Astrocyte (in vitro differentiated cells and primary cell): ENCODE data around the gene GPATCH4. TPM values are rescaled to one million over a fixed set of nuclear protein-coding genes. Genes with fewer than 3 reads are reported as not detected.

Experiments
- DNase-seq: peaks from one replicate; pipeline ENCODE4 v3.0.0-alpha.2; 2010; ENCODE audit warnings: low read depth
- FAIRE-seq: peaks from 2 replicates; lab custom pipeline; 2011; peaks lifted over from hg19 to GRCh38; lab: Jason Lieb, UNC
- H2AFZ ChIP-seq: 2 replicates; pipeline ENCODE4 v1.6.0; 2012; ENCODE audit warnings: low read depth, low read length, inconsistent platforms
- H3K27ac ChIP-seq: 2 replicates; pipeline ENCODE4 v1.5.1; 2011; ENCODE audit warnings: low read depth, low read length, inconsistent platforms
- H3K27me3 ChIP-seq: 2 replicates; pipeline ENCODE4 v1.6.0; 2011; ENCODE audit warnings: low read length, inconsistent platforms; ENCODE audit not compliant: insufficient read depth
- H3K36me3 ChIP-seq: 2 replicates; pipeline ENCODE4 v1.5.1; 2011; ENCODE audit warnings: low read length, inconsistent platforms; ENCODE audit not compliant: insufficient read depth
- H3K4me1 ChIP-seq: 2 replicates; pipeline ENCODE4 v1.5.1; 2011; ENCODE audit warnings: low read length, inconsistent platforms; ENCODE audit not compliant: insufficient read depth
- H3K4me2 ChIP-seq: 2 replicates; pipeline ENCODE4 v1.6.0; 2012; ENCODE audit warnings: low read length, inconsistent platforms
- H3K4me3 ChIP-seq: 2 replicates; pipeline ENCODE4 v1.5.1; 2011; ENCODE audit warnings: low read depth, mild to moderate bottlenecking, low read length, inconsistent platforms; ENCODE audit not compliant: insufficient read depth
- H3K79me2 ChIP-seq: 2 replicates; pipeline ENCODE4 v1.6.0; 2012; ENCODE audit warnings: mild to moderate bottlenecking, low read length, inconsistent platforms; ENCODE audit not compliant: insufficient read depth
- H3K9ac ChIP-seq: 2 replicates; pipeline ENCODE4 v1.6.0; 2012; ENCODE audit warnings: mild to moderate bottlenecking, low read length, inconsistent platforms
- H3K9me3 ChIP-seq: 2 replicates; pipeline ENCODE4 v1.5.1; 2012; ENCODE audit warnings: low read depth, mild to moderate bottlenecking, low read length, inconsistent platforms; ENCODE audit not compliant: insufficient read depth
- H4K20me1 ChIP-seq: 2 replicates; pipeline ENCODE4 v1.6.0; 2012; ENCODE audit warnings: low read length, inconsistent platforms; ENCODE audit not compliant: insufficient read depth
- H3K27ac Mint-ChIP-seq: one replicate; pipeline ENCODE4 v1.8.0; 2021; ENCODE audit warnings: mild to moderate bottlenecking, mixed read lengths; ENCODE audit not compliant: unreplicated experiment
- H3K27me3 Mint-ChIP-seq: one replicate; pipeline ENCODE4 v1.8.0; 2021; ENCODE audit warnings: low read depth, mixed read lengths; ENCODE audit not compliant: unreplicated experiment
- H3K36me3 Mint-ChIP-seq: one replicate; pipeline ENCODE4 v1.8.0; 2021; ENCODE audit warnings: low read depth, mixed read lengths; ENCODE audit not compliant: unreplicated experiment
- H3K4me1 Mint-ChIP-seq: one replicate; pipeline ENCODE4 v1.8.0; 2021; ENCODE audit warnings: low read depth, mixed read lengths; ENCODE audit not compliant: unreplicated experiment
- H3K4me3 Mint-ChIP-seq: one replicate; pipeline ENCODE4 v1.8.0; 2021; ENCODE audit warnings: mild to moderate bottlenecking, moderate library complexity, mixed read lengths; ENCODE audit not compliant: unreplicated experiment
- H3K9me3 Mint-ChIP-seq: one replicate; pipeline ENCODE4 v1.8.0; 2021; ENCODE audit warnings: mild to moderate bottlenecking, mixed read lengths; ENCODE audit not compliant: unreplicated experiment
- CTCF ChIP-seq: IDR thresholded peaks from 2 replicates; pipeline ENCODE4 v1.5.1; 2011; ENCODE audit warnings: low read depth, mild to moderate bottlenecking, inconsistent platforms, low read length, moderate library complexity; ENCODE audit not compliant: insufficient read depth
- EZH2 ChIP-seq: IDR thresholded peaks from 2 replicates; pipeline ENCODE4 v1.6.1; 2012; ENCODE audit warnings: mild to moderate bottlenecking, low read length, inconsistent platforms; ENCODE audit not compliant: insufficient read depth
- total RNA-seq: library from RNA; stranded (reverse); gene quantifications from 2 replicates; pipeline ENCODE4 v1.2.1, GENCODE V29; 2021

Gene GPATCH4
- total RNA-seq, 1 donor from 2014 or later, result 22.8 TPM

- Histone ChIP-seq H3K9me3 (peaks cover 3% of the 10 kb centered on the region), H2AFZ (no peak overlapping the region), H4K20me1 (peaks cover 9% of the 10 kb centered on the region), H3K36me3 (no peaks in the 10 kb centered on the region), H3K4me2 (no peak overlapping the region), H3K27me3 (peaks cover 79% of the 10 kb centered on the region), H3K27ac (no peak overlapping the region), H3K4me1 (peaks cover 3% of the 10 kb centered on the region), H3K9ac (no peak overlapping the region), H3K79me2 (no peaks in the 10 kb centered on the region), H3K4me3 (no peak overlapping the region)
- H3K36me3 Mint-ChIP-seq, result peaks cover 9% of the 10 kb centered on the region
- DNase-seq, result no peak
- H3K4me3 Mint-ChIP-seq, result no peak overlapping the region
- no peak for FAIRE-seq
- TF ChIP-seq EZH2 (no peak), CTCF (no peak)
- no peaks in the 10 kb centered on the region for H3K9me3 Mint-ChIP-seq
- peaks cover 83% of the 10 kb centered on the region for H3K27me3 Mint-ChIP-seq
- no peak overlapping the region for H3K27ac Mint-ChIP-seq
- peaks cover 1% of the 10 kb centered on the region for H3K4me1 Mint-ChIP-seq
Observed at GRCh38 chr1:156647351-156647750, 46.1 kb upstream of the GPATCH4 start.

GRCh38 chr1:156646738-156647211 lies 45.5 kb upstream of the GPATCH4 start:
- H3K36me3 ChIP-seq, result no peaks in the 10 kb centered on the region
- H3K36me3 Mint-ChIP-seq, result peaks cover 6% of the 10 kb centered on the region
- H2AFZ ChIP-seq, result no peak overlapping the region
- H3K9me3 ChIP-seq, result peaks cover 3% of the 10 kb centered on the region
- no peaks in the 10 kb centered on the region for H3K9me3 Mint-ChIP-seq
- peaks cover 80% of the 10 kb centered on the region for H3K27me3 Mint-ChIP-seq
- peaks cover 7% of the 10 kb centered on the region for H3K4me1 ChIP-seq
- FAIRE-seq (no peak), DNase-seq (no peak)
- H4K20me1 ChIP-seq, result peaks cover 7% of the 10 kb centered on the region
- peaks cover 79% of the 10 kb centered on the region for H3K27me3 ChIP-seq
- H3K27ac Mint-ChIP-seq, result no peak overlapping the region
- no peaks in the 10 kb centered on the region for H3K79me2 ChIP-seq
- H3K27ac ChIP-seq, result no peak overlapping the region
- peaks cover 1% of the 10 kb centered on the region for H3K4me1 Mint-ChIP-seq
- TF ChIP-seq CTCF (no peak), EZH2 (peak; percentile 72)
- no peak overlapping the region for H3K4me3 Mint-ChIP-seq
- no peak overlapping the region for H3K4me2 ChIP-seq
- H3K4me3 ChIP-seq, result no peak overlapping the region
- no peak overlapping the region for H3K9ac ChIP-seq

- Histone ChIP-seq H2AFZ (no peak overlapping the region), H3K27ac (no peak overlapping the region), H3K27me3 (peaks cover 82% of the 10 kb centered on the region), H3K36me3 (no peaks in the 10 kb centered on the region), H4K20me1 (peaks cover 10% of the 10 kb centered on the region), H3K79me2 (no peaks in the 10 kb centered on the region), H3K4me1 (peaks cover 7% of the 10 kb centered on the region), H3K4me3 (no peak overlapping the region), H3K9ac (no peak overlapping the region), H3K9me3 (peaks cover 3% of the 10 kb centered on the region), H3K4me2 (no peak overlapping the region)
- Mint-ChIP-seq H3K9me3 (no peaks in the 10 kb centered on the region), H3K36me3 (peaks cover 6% of the 10 kb centered on the region), H3K27ac (no peak overlapping the region), H3K4me1 (peaks cover 5% of the 10 kb centered on the region), H3K4me3 (no peak overlapping the region), H3K27me3 (peaks cover 83% of the 10 kb centered on the region)
- FAIRE-seq (no peak), DNase-seq (no peak)
- no peak for TF ChIP-seq EZH2
- TF ChIP-seq CTCF, result no peak
Observed at GRCh38 chr1:156645666-156646065, 44.4 kb upstream of the GPATCH4 start.
